Measurements from ENCODE around the gene MT2A.

GRCh38 chr16:56633535-56633934 lies 25.2 kb downstream of the MT2A start:
- no peak for TF ChIP-seq POLR2A (IDR thresholded peaks at IDR 0.05)
- TF ChIP-seq, protein P1, sequence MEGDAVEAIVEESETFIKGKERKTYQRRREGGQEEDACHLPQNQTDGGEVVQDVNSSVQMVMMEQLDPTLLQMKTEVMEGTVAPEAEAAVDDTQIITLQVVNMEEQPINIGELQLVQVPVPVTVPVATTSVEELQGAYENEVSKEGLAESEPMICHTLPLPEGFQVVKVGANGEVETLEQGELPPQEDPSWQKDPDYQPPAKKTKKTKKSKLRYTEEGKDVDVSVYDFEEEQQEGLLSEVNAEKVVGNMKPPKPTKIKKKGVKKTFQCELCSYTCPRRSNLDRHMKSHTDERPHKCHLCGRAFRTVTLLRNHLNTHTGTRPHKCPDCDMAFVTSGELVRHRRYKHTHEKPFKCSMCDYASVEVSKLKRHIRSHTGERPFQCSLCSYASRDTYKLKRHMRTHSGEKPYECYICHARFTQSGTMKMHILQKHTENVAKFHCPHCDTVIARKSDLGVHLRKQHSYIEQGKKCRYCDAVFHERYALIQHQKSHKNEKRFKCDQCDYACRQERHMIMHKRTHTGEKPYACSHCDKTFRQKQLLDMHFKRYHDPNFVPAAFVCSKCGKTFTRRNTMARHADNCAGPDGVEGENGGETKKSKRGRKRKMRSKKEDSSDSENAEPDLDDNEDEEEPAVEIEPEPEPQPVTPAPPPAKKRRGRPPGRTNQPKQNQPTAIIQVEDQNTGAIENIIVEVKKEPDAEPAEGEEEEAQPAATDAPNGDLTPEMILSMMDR (IDR thresholded peaks at IDR 0.05), result no peak
